ENCODE results near the gene ERBIN. TPM values are rescaled to one million over a fixed set of nuclear protein-coding genes. Genes with fewer than 3 reads are reported as not detected.

ERBIN gene
- total RNA-seq, 1 donor from 2014 or later, result 88.5 TPM

GRCh38 chr5:66066826-66067225, 140.5 kb downstream of the ERBIN start:
- intact Hi-C loops (cut with micrococcal nuclease), result no loop called here
- no peak for TF ChIP-seq CTCF (IDR thresholded peaks at IDR 0.05)
- H3K27ac Mint-ChIP-seq, result no peak overlapping the region
- H3K4me1 Mint-ChIP-seq, result peaks cover 10% of the 10 kb centered on the region
- ChIA-PET CTCF (no interaction called here), POLR2A (no interaction called here)
- DNase-seq (no peak), ATAC-seq (ENCODE audit: low read depth) (no peak)
- H3K27me3 Mint-ChIP-seq, result no peaks in the 10 kb centered on the region
- H3K36me3 Mint-ChIP-seq (ENCODE audit: low read depth), result peaks cover 57% of the 10 kb centered on the region
- no peak overlapping the region for H3K4me3 Mint-ChIP-seq
- H3K9me3 Mint-ChIP-seq, result peaks cover 3% of the 10 kb centered on the region

DNA sequence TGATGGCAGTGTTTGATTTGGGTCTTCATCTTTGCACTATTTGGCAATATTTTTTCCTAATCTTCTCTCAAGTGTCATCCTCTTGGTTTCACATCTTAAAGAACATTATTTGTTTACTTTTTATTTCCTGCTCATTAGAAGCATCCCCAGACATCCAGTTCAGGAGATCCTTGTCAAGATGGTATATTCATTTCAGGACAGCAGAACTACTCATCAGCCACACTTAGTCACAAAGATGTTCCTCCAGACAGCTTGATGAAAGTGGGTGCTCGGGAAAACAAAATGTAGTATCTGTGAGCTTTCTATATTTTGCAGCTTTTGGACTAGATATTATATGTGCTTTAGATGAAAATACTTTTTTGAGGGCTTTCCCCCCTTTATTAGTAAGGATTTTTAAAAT, 145.7 kb downstream of the ERBIN start:
- H3K36me3 Mint-ChIP-seq (ENCODE audit: low read depth), result peaks cover 48% of the 10 kb centered on the region

GRCh38 chr5:66074901-66075300, 148.5 kb downstream of the ERBIN start:
- no peak for TF ChIP-seq CTCF (IDR thresholded peaks at IDR 0.05)
- CTCF ChIA-PET, result no interaction called here
- intact Hi-C loops (cut with micrococcal nuclease), result loop anchor here (5.0 kb wide), 1 partner anchor 67 kb away; the partner anchor contains the start of gene SREK1
- Mint-ChIP-seq H3K27me3 (no peaks in the 10 kb centered on the region), H3K4me3 (no peak overlapping the region), H3K27ac (no peak overlapping the region), H3K36me3 (ENCODE audit: low read depth) (peaks cover 50% of the 10 kb centered on the region), H3K4me1 (no peaks in the 10 kb centered on the region), H3K9me3 (no peaks in the 10 kb centered on the region)
- ATAC-seq (ENCODE audit: low read depth) (no peak), DNase-seq (no peak)
- POLR2A ChIA-PET, result no interaction called here

More for the DNA sequence above, 145.7 kb downstream of the ERBIN start:
- no peak for TF ChIP-seq CTCF (IDR thresholded peaks at IDR 0.05)
- no peak for DNase-seq
- intact Hi-C loops (cut with micrococcal nuclease), result loop anchor here (5.0 kb wide), 1 partner anchor 70 kb away; the partner anchor contains the start of gene SREK1
- no peak for ATAC-seq (ENCODE audit: low read depth)
- POLR2A ChIA-PET, result no interaction called here
- no peaks in the 10 kb centered on the region for H3K4me1 Mint-ChIP-seq
- CTCF ChIA-PET, result no interaction called here
- no peaks in the 10 kb centered on the region for H3K27me3 Mint-ChIP-seq
- no peaks in the 10 kb centered on the region for H3K9me3 Mint-ChIP-seq
- H3K4me3 Mint-ChIP-seq, result no peak overlapping the region
- no peak overlapping the region for H3K27ac Mint-ChIP-seq

DNA sequence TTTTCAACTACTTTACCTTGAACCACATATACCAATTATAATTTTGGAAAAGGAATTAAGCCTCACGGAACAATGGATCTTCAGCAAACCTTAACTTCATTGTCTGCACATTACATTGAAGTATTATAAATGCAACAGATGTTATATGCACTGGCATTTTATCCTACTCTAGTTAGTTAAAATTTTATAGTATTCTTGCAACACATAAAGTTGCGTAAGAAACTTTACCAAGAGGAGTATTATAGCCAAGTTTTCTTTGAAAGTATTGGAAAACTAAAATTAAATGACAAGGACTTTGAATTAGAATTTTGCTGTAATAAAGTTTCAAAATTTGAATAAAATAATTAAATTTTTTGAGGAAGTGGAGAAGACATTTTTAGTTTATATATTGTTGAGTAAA, 154.3 kb downstream of the ERBIN start:
- TF ChIP-seq CTCF (IDR thresholded peaks at IDR 0.05), result no peak
- H3K27ac Mint-ChIP-seq, result no peak overlapping the region
- ChIA-PET POLR2A (no interaction called here), CTCF (no interaction called here)
- H3K36me3 Mint-ChIP-seq (ENCODE audit: low read depth), result peaks cover 31% of the 10 kb centered on the region
- no peak for DNase-seq
- intact Hi-C loops (cut with micrococcal nuclease), result no loop called here
- H3K27me3 Mint-ChIP-seq, result no peaks in the 10 kb centered on the region
- no peak overlapping the region for H3K4me3 Mint-ChIP-seq
- no peaks in the 10 kb centered on the region for H3K9me3 Mint-ChIP-seq
- no peaks in the 10 kb centered on the region for H3K4me1 Mint-ChIP-seq
- ATAC-seq (ENCODE audit: low read depth), result no peak

DNA sequence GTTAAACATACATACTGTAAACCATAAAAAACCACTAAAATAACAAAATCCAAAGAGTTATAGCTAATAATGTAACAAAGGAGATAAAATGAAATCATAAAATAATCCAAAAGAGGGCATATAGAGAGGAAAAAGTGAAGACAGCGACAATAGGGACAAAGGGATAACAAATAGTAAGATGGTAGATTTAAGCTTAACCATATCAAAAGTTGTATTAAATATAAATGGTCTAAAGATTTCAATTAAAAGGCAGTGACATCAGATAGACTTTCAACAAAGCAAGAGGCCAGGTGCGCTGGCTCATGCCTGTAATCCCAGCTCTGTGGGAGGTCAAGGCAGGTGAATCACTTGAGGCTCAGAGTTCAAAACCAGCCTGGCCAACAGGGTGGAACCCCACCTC, 163.0 kb downstream of the ERBIN start:
- POLR2A ChIA-PET, result no interaction called here
- Mint-ChIP-seq H3K27me3 (no peaks in the 10 kb centered on the region), H3K9me3 (peaks cover 10% of the 10 kb centered on the region), H3K4me1 (no peaks in the 10 kb centered on the region), H3K27ac (no peak overlapping the region), H3K36me3 (ENCODE audit: low read depth) (peaks cover 40% of the 10 kb centered on the region), H3K4me3 (no peak overlapping the region)
- intact Hi-C loops (cut with micrococcal nuclease), result no loop called here
- CTCF ChIA-PET, result no interaction called here
- no peak for ATAC-seq (ENCODE audit: low read depth)
- no peak for TF ChIP-seq CTCF (IDR thresholded peaks at IDR 0.05)
- DNase-seq, result no peak

All from activated B cell treated with CpG ODN at 0.5 μM for 24 hours (primary cell).